HG03108 (cell line): ENCODE measurements around the gene MRPS33.
"Not testable (repeated sequence)": the region's sequence is repeated elsewhere in the genome, so short reads cannot be mapped to it uniquely, and the experiment has no call there.

Experiments
- ATAC-seq: cut with Tn5 transposase; IDR thresholded peaks from one replicate; pipeline ENCODE4 v1.9.1; 2021; ENCODE audit warnings: moderate library complexity; ENCODE audit not compliant: unreplicated experiment

MRPS33 gene

DNA sequence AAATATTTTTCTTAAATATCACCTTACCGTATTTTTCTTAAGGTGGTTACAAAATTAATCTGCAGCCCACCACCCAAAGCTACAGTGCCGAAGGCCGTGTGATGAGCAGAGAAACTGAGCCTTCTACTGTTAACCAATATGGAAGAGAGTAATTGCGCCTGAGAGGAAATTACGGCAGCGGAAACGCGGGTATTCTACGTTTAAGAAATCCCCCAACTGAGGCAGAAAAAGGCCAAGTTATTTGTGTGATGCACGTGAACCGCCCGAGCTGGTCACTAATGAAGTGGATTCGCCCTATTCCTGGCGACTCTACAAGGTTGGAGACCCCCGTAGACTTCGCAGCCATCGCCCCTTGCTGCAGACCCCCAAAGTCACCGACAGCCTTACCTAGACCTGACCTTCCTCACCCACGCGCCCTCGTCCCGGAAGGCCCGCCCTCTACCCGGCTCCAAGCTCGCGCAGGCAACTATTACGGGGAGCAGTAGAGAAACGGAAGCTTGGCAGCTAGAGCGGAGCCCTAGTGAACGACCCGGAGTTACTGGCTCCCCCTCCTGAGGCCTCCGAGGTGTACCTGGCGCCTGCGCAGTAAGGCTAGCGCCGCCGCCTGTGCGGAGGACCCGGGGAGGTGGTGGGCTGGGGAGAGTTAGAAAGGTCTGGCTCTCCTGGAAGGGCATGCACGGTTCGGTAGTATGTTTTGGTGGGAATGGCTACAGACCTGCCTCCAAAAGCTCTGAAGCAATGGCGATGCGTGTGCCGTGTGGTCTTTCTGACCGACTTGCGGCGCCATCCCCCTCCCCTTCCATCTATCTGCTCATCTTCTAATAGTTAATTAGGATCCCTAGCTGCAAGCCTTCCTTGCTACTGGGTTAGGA is at the start of gene MRPS33:
Gene MRPS33, minus strand, starts transcription at position 429 of the 872 bp plus-strand sequence. CDS start 4,319 bp downstream, outside the sequence.
- peak; percentile 99 for ATAC-seq

DNA sequence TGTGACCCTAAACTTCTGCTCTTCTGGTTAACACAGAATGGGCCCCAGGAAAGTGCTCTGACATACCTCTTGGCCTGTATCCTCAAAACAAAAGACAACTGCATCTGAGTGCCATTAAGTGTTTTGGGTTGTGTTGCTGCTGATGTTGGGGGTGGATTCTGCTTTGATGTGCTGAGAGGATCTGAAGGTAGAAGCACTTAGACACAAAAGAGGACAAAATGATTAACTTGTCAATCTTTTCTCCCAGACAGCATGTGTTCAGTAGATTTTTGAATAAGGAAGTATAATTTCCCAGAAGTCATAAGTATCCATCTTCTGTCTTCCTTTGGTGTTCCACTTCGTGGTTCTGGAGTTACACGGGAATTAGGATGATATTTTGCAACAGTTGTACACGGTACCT is 43.0 kb upstream of the MRPS33 start:
- no peak for ATAC-seq

DNA sequence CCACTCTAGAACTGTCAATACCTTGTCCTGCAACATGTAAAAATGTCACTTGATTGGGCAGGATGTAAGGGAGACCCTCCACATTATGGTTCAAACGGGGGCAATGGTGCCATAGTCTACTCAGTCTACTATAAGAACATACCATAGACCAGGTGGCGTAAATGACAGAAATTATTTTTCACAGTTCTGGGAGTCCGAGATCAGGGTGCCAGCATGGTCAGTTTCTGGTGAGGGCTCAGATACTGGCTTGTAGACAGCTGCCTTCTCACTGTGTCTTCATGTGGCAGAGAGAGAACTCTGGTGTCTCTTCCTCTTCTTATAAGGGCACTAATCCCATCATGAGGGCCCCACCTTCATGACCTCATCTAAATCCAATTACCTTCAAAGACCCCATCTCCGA is 40.4 kb upstream of the MRPS33 start:
- ATAC-seq, result no peak

DNA sequence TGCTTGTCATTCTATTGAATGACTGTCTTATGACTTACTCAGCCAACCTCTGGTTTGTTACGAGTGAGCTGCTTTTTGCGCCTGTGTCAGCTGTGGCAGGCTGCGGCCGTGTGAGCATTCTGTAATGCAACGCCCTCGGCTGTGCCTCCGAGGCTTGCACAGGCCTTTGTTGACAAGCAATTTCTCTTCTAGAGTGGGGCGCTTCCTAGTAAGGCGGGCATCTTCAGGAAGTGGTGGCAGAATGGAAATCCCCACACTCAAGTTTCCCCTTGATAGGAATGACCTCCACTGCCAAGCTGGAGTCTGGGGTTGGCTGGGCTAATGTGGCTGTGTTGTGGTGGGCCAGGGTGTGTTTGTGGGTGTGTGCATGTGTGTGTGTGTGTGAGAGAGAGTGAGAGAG is 38.9 kb upstream of the MRPS33 start:
- ATAC-seq, result no peak

DNA sequence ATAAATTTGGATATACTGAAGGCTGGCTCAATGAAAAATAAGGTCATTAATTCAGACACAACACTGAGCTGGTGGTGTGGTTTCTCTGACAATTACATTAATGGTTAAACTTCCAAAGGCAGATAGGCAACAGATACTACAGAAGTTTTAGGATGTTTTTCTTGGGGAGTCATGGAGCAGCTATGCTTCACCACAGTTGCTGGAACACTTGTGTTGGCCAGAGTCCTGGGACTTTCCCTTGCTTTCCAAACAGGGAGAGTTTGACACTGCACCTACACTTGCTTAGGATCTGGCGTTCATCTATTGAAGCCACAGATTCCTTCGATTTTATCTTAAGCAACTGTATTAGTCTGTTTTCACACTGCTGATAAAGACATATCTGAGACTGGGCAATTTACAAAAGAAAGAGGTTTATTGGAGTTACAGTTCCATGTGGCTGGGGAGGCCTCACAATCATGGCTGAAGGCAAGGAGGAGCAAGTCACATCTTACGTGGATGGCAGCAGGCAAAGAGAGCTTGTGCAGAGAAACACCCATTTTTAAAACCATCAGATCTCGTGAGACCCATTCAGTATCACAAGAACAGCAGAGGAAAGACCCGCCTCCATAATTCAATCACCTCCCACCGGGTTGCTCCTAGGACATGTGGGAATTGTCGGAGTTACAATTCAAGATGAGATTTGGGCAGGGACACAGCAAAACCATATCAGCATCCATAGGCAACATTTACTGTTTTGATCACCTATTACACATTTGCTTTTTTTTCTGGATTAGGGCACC is 31.3 kb upstream of the MRPS33 start:
- ATAC-seq, result no peak

- no peak for ATAC-seq
Measured at GRCh38 chr7:141045126-141045841, 30.5 kb upstream of the MRPS33 start.

GRCh38 chr7:141043616-141044015 is 28.9 kb upstream of the MRPS33 start:
- ATAC-seq, result no peak

DNA sequence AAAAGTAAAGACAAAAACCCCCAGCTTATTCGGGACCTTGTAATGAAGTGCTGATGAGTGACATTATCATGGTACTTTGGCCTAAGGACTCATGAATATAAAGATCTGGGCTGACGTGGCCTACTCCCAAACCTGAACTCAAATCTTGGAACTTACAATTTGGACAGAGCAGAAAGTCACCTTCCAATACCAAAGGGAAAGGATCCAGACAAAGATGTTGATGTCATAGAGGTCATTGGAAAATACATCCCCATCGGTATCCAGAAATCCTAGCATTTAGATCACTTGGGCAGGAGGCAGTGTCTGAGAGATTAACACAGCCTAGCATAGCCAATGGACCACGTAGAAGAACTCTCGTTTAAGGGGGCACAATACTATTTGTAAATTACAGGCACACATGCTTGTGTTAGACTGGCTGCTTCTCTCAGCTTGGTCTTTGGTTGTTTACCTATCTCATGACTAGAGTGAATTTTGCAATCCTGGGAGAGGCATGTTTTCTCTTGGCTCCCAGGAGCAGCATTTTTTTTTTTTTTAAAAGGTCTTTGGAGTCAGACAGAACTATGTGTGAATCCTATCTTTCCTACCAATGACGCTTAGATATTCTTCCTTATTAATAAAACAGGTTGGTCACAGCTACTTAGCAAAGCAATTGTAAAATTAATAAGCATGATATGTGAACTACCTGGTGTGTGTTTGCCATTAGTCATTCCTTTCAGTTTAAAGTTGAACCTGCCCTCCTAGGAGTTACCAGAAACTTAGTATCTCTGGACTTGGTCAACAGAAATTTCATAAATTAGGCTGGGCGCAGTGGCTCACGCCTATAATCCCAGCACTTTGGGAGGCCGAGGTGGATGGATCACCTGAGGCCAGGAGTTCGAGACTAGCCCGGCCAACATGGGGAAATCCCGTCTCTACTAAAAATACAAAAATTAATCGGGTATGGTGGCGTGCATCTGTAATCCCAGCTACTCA is 27.8 kb upstream of the MRPS33 start:
- no peak for ATAC-seq

DNA sequence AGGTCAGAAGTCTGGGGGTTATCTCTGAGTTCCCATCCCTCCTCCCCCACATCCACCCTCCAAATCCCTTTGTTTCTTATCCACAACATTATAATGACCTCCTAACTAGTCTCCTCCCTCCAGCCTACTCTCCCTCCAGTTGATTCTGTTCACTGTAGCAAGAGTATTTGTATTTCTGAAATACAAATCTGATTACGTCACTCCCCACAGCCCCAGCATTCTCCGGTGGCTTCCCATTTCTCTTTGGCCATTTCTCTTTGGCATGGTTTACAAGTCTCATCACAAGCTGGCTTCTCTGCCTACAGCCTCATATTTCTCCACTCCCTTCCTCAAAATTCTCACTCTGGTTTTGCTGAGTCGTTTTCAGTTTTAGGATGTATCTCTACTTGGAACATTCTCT is 24.6 kb upstream of the MRPS33 start:
- ATAC-seq, result no peak

DNA sequence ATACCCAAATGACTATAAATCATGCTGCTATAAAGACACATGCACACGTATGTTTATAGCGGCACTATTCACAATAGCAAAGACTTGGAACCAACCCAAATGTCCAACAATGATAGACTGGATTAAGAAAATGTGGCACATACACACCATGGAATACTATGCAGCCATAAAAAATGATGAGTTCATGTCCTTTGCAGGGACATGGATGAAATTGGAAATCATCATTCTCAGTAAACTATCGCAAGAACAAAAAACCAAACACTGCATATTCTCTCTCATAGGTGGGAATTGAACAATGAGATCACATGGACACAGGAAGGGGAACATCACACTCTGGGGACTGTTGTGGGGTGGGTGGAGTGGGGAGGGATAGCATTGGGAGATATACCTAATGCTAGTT is 23.3 kb upstream of the MRPS33 start:
- ATAC-seq, result not testable (repeated sequence)

GRCh38 chr7:141032539-141033323 is 18.0 kb upstream of the MRPS33 start:
- ATAC-seq, result not testable (repeated sequence)

- ATAC-seq, result no peak
Measured at GRCh38 chr7:141028767-141029166, 14.0 kb upstream of the MRPS33 start.

GRCh38 chr7:141027043-141027442 is 12.3 kb upstream of the MRPS33 start:
- no peak for ATAC-seq

- ATAC-seq, result no peak
Measured at GRCh38 chr7:141024668-141025067, 9.9 kb upstream of the MRPS33 start.

- ATAC-seq, result no peak
Measured at GRCh38 chr7:141023295-141023694, 8.5 kb upstream of the MRPS33 start.

DNA sequence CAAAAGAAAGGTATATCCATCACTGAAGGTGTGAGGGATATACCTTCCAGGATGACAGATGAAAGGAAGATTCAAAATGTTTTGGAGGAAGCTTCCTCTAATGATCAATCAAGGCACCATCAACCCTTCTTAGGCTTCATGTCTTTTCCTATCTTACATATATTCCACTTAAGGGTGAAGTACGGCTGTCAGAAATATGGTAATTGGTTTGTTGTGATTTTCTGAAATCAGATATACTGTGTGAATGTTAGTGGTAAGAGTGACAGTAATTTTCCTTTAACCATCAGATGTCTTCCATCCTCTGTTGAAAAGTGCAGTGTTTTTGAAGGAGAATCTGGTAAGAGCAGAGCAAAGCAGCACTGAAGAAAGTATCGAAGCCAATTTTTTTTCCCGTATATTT is 2.8 kb upstream of the MRPS33 start:
- no peak for ATAC-seq

- no peak for ATAC-seq
Measured at GRCh38 chr7:141016349-141016748, 1.6 kb upstream of the MRPS33 start.

DNA sequence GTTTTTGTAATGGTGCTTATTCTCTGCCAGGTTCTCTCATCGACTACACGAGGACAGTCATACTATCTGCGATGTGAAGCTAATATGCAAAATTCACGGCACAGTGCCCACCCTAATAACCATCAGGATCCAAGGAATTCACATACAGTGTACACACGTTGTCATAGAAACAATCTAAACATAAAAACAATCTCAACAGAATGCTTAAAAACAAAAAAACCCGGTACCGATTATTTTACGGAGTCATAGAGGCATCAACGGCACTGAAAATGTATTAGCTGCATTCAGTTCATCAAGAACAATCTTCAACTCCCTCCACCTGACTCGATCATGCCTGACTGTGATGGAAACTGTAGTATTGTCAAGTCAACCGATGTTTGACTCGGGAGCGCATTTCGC is 628 bp downstream of the MRPS33 start:
- ATAC-seq, result no peak

DNA sequence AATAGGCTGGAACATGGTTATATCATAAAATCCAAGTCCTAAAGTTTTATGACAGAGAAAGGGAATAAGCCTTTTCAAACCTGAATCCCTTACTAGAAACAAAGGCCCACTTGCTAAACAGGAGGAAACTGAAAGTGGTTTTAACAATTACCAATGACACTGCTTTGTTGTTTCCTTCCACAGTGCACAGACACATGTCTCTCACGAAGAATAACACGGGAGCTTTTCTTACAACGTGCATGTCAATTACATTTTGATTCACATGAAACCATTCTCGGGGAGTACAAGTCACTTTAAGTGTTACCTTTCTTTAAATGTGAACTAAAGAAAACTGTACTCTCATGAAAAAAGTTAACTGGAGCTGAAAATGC is 1.4 kb downstream of the MRPS33 start:
- no peak for ATAC-seq
